Upper lobe of right lung (tissue), 1 donor: ENCODE data around the gene SPSB1. TPM values are rescaled to one million over a fixed set of nuclear protein-coding genes. Genes with fewer than 3 reads are reported as not detected.

Experiments used
- ATAC-seq: fragments of 200-7000 bp; cut with Tn5 transposase; one replicate; pipeline ENCODE4 v1.9.1; 2020; ENCODE audit warnings: mild to moderate bottlenecking, moderate library complexity
- DNase-seq: peaks from one replicate; pipeline ENCODE4 v3.0.0-alpha.2; 2020
- H3K27ac ChIP-seq: fragments of 200-600 bp; one replicate; pipeline ENCODE4 v1.8.0; 2022
- H3K27me3 ChIP-seq: fragments of 200-600 bp; one replicate; pipeline ENCODE4 v1.8.0; 2022; ENCODE audit warnings: mild to moderate bottlenecking
- H3K36me3 ChIP-seq: fragments of 200-600 bp; one replicate; pipeline ENCODE4 v1.8.0; 2022
- H3K4me1 ChIP-seq: fragments of 200-600 bp; one replicate; pipeline ENCODE4 v1.8.0; 2022
- H3K4me3 ChIP-seq: fragments of 200-600 bp; one replicate; pipeline ENCODE4 v1.8.0; 2022; ENCODE audit warnings: mild to moderate bottlenecking
- H3K9me3 ChIP-seq: fragments of 200-600 bp; one replicate; pipeline ENCODE4 v1.8.0; 2022
- intact Hi-C: fragments of 100-400 bp; cut with DNase I; formaldehyde crosslinking; loops from one replicate; pipeline ENCODE4 v1.11.0; 2022
- total RNA-seq: library from RNA; stranded (reverse); fragmentation: NEBNext Ultra II Directional; extraction: Animal tissue kit (Norgen Biotek cat#: 25700); gene quantifications from one replicate; pipeline ENCODE4 v1.2.1, GENCODE V29; 2021
- TF ChIP-seq, protein P1 (sequence below): fragments of 200-600 bp; IDR thresholded peaks from one replicate; pipeline ENCODE4 v1.8.0; 2022; ENCODE audit warnings: antibody characterized with exemption
- donor health status: DM: no; HTN: yes; CAD: no; lungs with severe emphysema.

The SPSB1 gene
- total RNA-seq, 1 donor from 2014 or later = 29.0 TPM

- no peaks in the 10 kb centered on the region for H3K9me3 ChIP-seq
- ATAC-seq (no peak), DNase-seq (no peak)
- intact Hi-C loops = no loop called here
- no peaks in the 10 kb centered on the region for H3K4me1 ChIP-seq
- H3K27ac ChIP-seq = no peak overlapping the region
- no peaks in the 10 kb centered on the region for H3K27me3 ChIP-seq
- H3K4me3 ChIP-seq = no peak overlapping the region
- TF ChIP-seq, protein P1, sequence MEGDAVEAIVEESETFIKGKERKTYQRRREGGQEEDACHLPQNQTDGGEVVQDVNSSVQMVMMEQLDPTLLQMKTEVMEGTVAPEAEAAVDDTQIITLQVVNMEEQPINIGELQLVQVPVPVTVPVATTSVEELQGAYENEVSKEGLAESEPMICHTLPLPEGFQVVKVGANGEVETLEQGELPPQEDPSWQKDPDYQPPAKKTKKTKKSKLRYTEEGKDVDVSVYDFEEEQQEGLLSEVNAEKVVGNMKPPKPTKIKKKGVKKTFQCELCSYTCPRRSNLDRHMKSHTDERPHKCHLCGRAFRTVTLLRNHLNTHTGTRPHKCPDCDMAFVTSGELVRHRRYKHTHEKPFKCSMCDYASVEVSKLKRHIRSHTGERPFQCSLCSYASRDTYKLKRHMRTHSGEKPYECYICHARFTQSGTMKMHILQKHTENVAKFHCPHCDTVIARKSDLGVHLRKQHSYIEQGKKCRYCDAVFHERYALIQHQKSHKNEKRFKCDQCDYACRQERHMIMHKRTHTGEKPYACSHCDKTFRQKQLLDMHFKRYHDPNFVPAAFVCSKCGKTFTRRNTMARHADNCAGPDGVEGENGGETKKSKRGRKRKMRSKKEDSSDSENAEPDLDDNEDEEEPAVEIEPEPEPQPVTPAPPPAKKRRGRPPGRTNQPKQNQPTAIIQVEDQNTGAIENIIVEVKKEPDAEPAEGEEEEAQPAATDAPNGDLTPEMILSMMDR = no peak
- H3K36me3 ChIP-seq = no peaks in the 10 kb centered on the region
Observed at GRCh38 chr1:9346566-9346965, 53.9 kb downstream of the SPSB1 start.

GRCh38 chr1:9347095-9347850 lies 54.6 kb downstream of the SPSB1 start:
- H3K4me3 ChIP-seq = no peak overlapping the region
- TF ChIP-seq, protein P1 = no peak
- no peaks in the 10 kb centered on the region for H3K27me3 ChIP-seq
- intact Hi-C loops = no loop called here
- no peak for DNase-seq
- H3K9me3 ChIP-seq = no peaks in the 10 kb centered on the region
- no peak for ATAC-seq
- no peak overlapping the region for H3K27ac ChIP-seq
- H3K4me1 ChIP-seq = no peaks in the 10 kb centered on the region
- H3K36me3 ChIP-seq = no peaks in the 10 kb centered on the region

DNA sequence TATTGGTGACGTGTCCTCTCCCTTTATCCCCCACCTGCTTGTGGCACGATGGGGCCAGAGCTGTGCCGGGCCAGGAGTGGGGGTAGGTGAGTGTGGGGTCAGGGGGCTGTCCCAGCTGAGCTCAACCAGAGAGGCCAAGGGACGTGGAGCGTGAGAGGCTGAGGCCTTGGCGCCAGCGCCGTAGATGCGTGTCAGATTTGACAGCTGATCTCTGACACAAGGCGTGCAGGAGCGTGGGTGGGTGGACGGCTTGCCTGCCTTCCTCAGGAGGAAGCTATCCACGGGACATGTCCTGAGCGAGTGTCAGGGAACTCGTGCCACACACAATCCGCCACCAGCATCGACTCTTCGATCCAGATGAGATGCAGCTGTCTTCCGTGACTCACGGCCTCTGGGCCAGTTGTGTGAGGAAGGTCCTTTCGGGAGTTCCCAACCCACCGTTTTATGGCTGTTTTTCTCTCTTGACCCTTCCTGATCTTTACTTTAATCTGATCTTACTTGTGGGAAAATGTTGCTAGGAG lies 56.7 kb downstream of the SPSB1 start:
- ATAC-seq = no peak
- Histone ChIP-seq H3K4me3 (no peak overlapping the region), H3K36me3 (no peaks in the 10 kb centered on the region), H3K4me1 (no peaks in the 10 kb centered on the region), H3K27me3 (no peaks in the 10 kb centered on the region), H3K27ac (no peak overlapping the region), H3K9me3 (no peaks in the 10 kb centered on the region)
- TF ChIP-seq, protein P1 = no peak
- intact Hi-C loops = no loop called here
- no peak for DNase-seq

DNA sequence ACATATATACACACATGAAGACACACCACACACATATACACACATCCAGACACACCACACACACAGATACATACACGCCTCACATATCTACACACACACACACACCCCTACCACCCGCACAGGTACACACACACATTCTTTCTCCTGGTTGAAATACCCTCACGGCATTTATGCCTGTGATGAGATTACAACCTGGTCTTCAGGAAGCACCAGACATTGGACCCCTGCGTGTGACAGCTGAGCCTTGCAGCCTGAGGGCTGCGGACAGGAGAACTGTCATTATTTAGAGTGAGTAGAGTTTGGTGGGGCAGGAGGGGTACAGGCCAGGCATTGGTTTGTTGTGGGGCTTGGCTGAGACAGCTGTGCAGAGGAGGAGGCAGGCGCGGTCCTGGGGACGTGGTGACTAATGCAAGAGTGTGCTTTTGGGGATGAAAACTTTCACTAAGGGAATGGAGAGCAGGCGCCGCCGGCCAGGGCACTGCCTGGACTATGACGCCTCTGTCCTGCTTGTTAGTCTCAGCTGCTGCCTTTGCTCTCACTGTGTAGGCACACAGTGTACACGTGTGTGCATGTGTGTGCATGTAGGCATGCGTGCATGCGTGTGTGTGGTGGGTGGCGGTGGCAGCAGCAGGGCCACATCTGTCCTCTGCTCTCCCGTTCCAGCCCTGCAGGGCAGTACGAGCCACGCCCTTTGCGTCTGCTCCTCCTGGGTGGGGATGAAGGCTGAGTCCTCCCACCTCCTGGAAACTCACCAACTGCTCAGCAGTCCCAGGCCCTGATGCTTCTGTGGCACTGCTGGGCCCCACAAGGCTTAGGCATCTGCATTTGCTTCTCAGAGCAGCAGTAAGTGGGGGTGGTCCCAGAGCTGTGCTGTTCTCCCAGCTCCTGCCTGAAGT lies 57.6 kb downstream of the SPSB1 start:
- Histone ChIP-seq H3K27ac (no peak overlapping the region), H3K4me1 (no peaks in the 10 kb centered on the region), H3K4me3 (no peak overlapping the region), H3K27me3 (no peaks in the 10 kb centered on the region), H3K36me3 (no peaks in the 10 kb centered on the region), H3K9me3 (no peaks in the 10 kb centered on the region)
- DNase-seq (no peak), ATAC-seq (no peak)
- intact Hi-C loops = no loop called here
- TF ChIP-seq, protein P1 = no peak

DNA sequence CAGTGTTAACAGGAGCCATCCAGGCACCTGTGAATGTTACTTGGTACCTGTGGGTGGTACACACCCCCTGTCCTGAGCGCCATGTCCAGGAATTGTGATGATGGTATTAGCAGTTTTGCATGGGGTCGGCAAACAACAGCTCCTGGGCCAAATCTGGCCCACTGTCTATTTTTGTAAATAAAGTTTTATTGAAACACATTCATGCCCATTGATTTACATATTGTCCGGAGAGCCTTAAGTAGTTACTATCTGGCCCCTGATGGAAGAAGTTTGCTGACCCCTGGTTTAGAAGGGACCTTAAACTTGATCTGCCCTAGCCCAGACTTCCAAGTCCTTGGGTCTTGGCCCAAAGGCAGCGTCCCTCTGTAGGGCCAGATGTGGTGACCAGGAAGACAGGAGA lies 58.3 kb downstream of the SPSB1 start:
- TF ChIP-seq, protein P1 = no peak
- Histone ChIP-seq H3K36me3 (peaks cover 5% of the 10 kb centered on the region), H3K27ac (no peak overlapping the region), H3K9me3 (no peaks in the 10 kb centered on the region), H3K4me3 (no peak overlapping the region), H3K4me1 (no peaks in the 10 kb centered on the region), H3K27me3 (no peaks in the 10 kb centered on the region)
- DNase-seq = no peak
- no peak for ATAC-seq
- intact Hi-C loops = no loop called here
